HFFc6 (cell line): ENCODE measurements around the gene CCM2. TPM values are rescaled to one million over a fixed set of nuclear protein-coding genes. Genes with fewer than 3 reads are reported as not detected.

Source experiments
- DNase-seq: peaks from one replicate; pipeline ENCODE4 v3.0.0-alpha.2; 2018
- H3K27ac Mint-ChIP-seq: 2 replicates; pipeline ENCODE4 v1.8.0; 2020; ENCODE audit warnings: mild to moderate bottlenecking, mixed read lengths
- H3K27me3 Mint-ChIP-seq: 2 replicates; pipeline ENCODE4 v1.8.0; 2021; ENCODE audit warnings: mild to moderate bottlenecking, moderate library complexity, mixed read lengths; ENCODE audit not compliant: insufficient read depth
- H3K36me3 Mint-ChIP-seq: 2 replicates; pipeline ENCODE4 v1.8.0; 2021; ENCODE audit warnings: low read depth, mixed read lengths
- H3K4me1 Mint-ChIP-seq: 2 replicates; pipeline ENCODE4 v1.8.0; 2020; ENCODE audit warnings: low read depth, mixed read lengths
- H3K4me3 Mint-ChIP-seq: 2 replicates; pipeline ENCODE4 v1.8.0; 2020; ENCODE audit warnings: mild to moderate bottlenecking, moderate library complexity, mixed read lengths
- H3K9me3 Mint-ChIP-seq: 2 replicates; pipeline ENCODE4 v1.8.0; 2020; ENCODE audit warnings: mild to moderate bottlenecking, mixed read lengths
- CTCF ChIP-seq: fragments of 200-600 bp; sonication (generic); IDR thresholded peaks from 2 replicates; pipeline ENCODE4 v1.5.0; 2021; ENCODE audit warnings: antibody characterized with exemption, mild to moderate bottlenecking
- total RNA-seq, 6 experiments: library from RNA; stranded (reverse); fragmentation: NEBNext Ultra II Directional; extraction: Animal tissue kit (Norgen Biotek cat#: 25700); gene quantifications; 2 replicates in 1 of 6; 3 replicates in 5 of 6; pipeline ENCODE4 v1.2.3, GENCODE V29; 2021

The CCM2 gene
- total RNA-seq, 6 experiments from 2014 or later, result 50.3 to 57.4 (median 52.7) TPM

- no peak for DNase-seq
- H3K27me3 Mint-ChIP-seq, result peaks cover 4% of the 10 kb centered on the region; the same call in 1 of the 2 replicates
- H3K9me3 Mint-ChIP-seq, result no peaks in the 10 kb centered on the region
- peak; percentile 60; the same call in 1 of the 2 replicates for TF ChIP-seq CTCF
- H3K4me3 Mint-ChIP-seq, result no peak overlapping the region
- no peak overlapping the region for H3K27ac Mint-ChIP-seq
- H3K36me3 Mint-ChIP-seq, result no peaks in the 10 kb centered on the region
- H3K4me1 Mint-ChIP-seq, result no peaks in the 10 kb centered on the region
These were observed 32.2 kb upstream of the CCM2 start for GRCh38 chr7:44967571-44968446.

- Mint-ChIP-seq H3K27me3 (peaks cover 2% of the 10 kb centered on the region; the same call in 1 of the 2 replicates), H3K9me3 (no peaks in the 10 kb centered on the region), H3K36me3 (no peaks in the 10 kb centered on the region), H3K4me3 (no peak overlapping the region), H3K27ac (no peak overlapping the region), H3K4me1 (no peaks in the 10 kb centered on the region)
- DNase-seq, result no peak
- TF ChIP-seq CTCF, result no peak
These were observed 30.8 kb upstream of the CCM2 start for GRCh38 chr7:44969049-44969700.

GRCh38 chr7:44969701-44970522, 30.1 kb upstream of the CCM2 start:
- Mint-ChIP-seq H3K9me3 (no peaks in the 10 kb centered on the region), H3K36me3 (no peaks in the 10 kb centered on the region), H3K4me3 (no peak overlapping the region), H3K27ac (no peak overlapping the region), H3K4me1 (no peaks in the 10 kb centered on the region), H3K27me3 (peaks cover 2% of the 10 kb centered on the region; the same call in 1 of the 2 replicates)
- TF ChIP-seq CTCF, result no peak
- DNase-seq, result no peak

- Mint-ChIP-seq H3K4me3 (no peak overlapping the region), H3K9me3 (no peaks in the 10 kb centered on the region), H3K27me3 (peaks cover 2% of the 10 kb centered on the region; the same call in 1 of the 2 replicates), H3K36me3 (no peaks in the 10 kb centered on the region), H3K4me1 (no peaks in the 10 kb centered on the region), H3K27ac (no peak overlapping the region)
- no peak for DNase-seq
- TF ChIP-seq CTCF, result no peak
These were observed 29.4 kb upstream of the CCM2 start for GRCh38 chr7:44970523-44971051.
